HG03521 (cell line): ENCODE results near the gene RPA1.
A peak's percentile ranks its signal among the peaks of the same experiment; 100 is the strongest.
"Not testable (repeated sequence)": the region's sequence is repeated elsewhere in the genome, so short reads cannot be mapped to it uniquely, and the experiment has no call there.

Source experiments
- ATAC-seq: cut with Tn5 transposase; IDR thresholded peaks from one replicate; pipeline ENCODE4 v1.9.1; 2021; ENCODE audit warnings: mild to moderate bottlenecking, moderate library complexity; ENCODE audit not compliant: unreplicated experiment

RPA1 gene

DNA sequence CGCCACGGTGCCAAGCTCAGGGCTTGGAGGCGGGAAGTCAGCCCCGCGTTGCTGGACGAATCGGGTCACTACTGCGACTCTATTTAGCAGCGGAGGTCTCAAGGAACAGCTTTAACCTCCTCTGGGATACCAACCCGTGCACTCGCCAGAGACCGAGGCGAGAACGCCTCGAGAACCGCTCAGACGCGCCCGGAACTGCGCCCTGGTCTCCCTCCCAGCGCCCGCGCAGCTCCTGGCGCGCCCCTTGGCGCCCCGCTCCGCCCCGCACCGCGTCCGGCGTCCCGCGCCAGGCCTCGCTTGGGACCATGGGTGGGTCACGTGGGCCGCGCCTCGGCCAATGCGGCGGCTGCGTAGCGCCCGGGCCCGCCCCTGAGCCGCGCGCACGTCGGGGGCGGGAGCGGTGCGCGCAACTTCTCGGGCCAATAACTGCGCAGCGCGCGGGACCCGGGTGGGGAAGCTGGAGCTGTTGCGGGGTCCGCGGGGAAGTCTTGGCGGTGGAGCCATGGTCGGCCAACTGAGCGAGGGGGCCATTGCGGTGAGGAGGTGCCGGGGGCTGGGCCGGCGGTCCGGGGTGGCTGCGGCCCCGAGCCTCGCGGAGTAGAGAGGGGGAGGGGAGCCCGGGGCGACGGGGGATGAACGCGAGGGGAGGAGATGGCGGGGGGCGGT lies at the start of gene RPA1, which contains the start of gene SMYD4:
Gene RPA1, plus strand, starts transcription at position 414 of the 666 bp plus-strand sequence. Its CDS starts 89 bp downstream, at position 503.
Gene SMYD4, minus strand, starts transcription at position 311 of the 666 bp plus-strand sequence. CDS start 1,908 bp downstream, outside the sequence.
- ATAC-seq: peak; percentile 87

- no peak for ATAC-seq
These were observed 47.6 kb upstream of the RPA1 start for GRCh38 chr17:1782171-1782567.

- no peak for ATAC-seq
These were observed 46.5 kb upstream of the RPA1 start for GRCh38 chr17:1783271-1783670.

DNA sequence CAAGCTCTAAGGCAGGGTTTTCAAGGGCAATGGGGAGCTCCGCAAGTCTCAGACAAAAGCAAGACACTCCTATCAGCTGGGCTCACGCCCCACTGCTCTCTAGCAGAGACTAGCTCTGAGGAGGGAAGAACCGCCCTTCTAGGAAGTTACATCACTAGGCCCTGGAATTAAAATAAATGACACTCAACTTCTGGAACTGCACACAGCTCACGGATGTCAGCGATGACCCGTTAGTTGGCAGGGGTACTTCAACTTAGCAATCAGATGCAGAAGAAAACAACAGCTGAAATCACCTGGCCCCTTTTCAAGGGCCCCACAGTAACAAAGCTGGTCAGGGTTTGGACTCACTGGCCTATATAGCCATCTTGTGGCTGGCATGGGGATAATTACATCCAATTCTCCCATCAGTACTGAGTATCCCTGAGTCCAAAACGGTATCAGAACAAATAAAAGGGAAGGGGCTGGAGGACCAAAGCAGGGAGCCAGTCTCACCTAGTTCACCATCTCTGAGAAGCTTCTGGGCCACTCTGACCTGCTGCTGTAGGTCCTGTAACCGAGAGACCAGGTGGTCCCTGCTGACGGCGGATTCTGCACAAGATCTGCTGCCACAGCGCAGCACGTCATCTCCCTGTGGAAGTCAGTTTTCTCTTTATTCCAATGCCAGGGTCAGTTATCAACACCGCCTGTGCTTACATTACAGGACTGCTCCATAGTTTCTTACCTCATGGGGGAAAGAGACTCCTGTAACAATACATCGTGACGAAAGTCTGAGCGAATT lies 45.8 kb upstream of the RPA1 start:
- no peak for ATAC-seq

DNA sequence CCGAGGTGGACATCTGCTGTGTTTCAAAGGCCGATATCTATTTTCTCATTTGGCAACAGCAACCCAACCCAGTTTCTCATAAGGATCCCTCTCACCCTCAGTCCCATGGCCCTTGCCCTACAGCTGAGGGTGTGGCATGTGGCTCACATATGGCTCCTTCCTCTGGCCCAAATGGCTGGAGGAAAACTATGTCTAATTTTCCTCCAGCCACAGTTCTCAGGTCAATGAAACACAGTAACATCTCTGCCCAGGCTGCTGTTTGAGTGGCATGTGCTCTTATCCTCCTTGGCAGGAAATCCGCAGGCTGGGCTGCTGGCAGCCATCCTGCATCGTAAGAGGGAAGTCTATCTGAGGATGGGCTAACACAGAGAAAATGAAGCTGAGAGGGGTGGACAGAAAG lies 43.9 kb upstream of the RPA1 start:
- ATAC-seq: no peak

DNA sequence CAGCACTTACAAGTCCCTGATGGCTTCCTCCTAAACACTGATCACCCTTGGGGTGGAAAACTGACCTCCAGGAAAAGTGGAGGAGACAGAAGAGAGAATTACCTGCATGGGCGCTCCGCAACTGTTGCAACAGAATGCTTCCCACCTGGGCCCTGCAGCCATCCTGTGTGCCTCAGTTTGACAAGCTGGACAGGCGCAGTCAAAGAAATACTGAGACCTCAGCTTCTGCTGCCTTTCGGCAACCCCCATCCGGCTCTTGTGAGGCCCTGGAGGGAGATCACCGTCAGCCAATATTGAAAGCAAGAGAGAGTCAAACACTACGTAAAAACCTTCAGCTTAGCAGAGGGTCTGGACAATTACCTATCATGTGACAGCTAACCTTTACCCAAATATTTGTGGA lies 43.1 kb upstream of the RPA1 start:
- ATAC-seq: no peak

GRCh38 chr17:1787301-1787902 lies 42.4 kb upstream of the RPA1 start:
- no peak for ATAC-seq

- ATAC-seq: no peak
These were observed 39.9 kb upstream of the RPA1 start for GRCh38 chr17:1789936-1790335.

DNA sequence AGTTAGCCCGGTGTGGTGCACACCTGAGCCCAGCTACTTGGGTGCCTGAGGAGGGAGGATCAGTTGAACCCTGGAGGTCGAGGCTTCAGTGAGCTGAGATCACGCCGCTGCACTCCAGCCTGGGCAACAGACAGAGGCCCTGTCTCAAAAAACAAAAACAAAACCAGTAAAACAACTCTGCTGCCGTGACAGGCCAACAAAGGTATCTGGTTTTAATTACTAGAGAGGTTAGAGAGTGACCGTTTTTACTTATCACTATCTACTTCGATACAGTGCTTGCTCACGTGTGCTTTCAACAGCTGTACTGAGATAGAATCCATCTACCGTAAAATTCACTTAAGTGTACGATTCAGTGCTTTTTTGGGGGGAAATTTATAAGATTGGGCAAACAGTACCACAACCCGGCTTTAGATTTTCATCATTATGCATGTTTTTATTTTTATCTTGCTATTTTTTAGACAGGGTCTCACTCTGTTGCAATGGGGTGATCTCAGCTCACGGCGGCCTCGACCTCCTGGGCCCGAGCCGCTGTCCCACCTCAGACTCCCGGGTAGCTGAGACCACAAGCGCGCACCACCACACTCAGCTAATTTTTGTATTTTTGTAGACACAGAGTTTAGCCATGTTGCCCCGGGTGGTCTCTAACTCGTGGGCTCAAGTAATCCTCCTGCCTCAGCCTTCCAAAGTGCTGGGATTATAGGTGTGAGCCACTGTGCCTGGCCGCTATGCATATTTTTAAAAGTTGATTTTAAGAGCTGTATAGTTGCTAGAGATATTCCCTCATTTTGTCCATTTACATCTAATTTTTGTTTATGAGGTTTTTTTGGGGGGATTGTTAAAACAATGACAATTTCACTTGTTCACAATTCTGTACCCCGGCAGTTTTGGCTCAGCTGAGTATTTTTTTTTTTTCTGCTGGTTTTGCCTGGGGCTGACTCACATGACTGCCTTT lies 37.0 kb upstream of the RPA1 start:
- ATAC-seq: no peak

DNA sequence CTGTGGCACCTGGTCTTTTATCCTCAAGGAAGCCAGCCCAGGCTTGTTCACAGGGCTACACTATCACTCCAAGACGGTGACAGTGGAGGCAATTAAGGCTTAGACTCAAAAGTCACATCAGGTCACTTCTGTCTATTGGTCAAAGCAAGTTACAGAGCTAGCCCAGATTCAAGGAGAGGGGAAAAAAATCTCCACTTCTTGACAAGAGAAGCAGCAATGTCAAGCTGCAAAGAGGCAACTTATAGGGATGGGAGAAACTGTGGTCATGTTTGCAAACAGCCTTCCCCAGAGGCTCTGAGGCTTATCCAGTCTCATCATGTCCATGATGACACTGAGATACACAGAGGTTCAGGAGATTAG lies 36.4 kb upstream of the RPA1 start:
- no peak for ATAC-seq

DNA sequence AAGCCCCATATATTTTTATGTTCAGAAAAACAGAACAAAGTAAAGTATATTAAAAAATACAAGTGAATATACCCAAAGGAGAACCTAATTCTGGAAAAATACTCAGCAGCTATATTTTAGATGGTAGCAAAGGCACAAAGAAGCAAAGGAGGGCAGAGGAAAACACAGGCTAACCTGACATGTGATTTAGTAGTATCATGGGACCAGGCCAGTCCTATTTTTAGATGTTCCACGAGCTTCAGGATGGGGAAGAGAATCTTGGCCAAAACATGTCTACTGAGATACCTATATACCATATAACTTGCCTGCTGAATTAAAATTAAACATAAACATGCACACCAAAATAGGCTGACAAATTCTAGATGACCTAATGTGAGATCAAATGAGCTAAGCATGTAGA lies 33.0 kb upstream of the RPA1 start:
- no peak for ATAC-seq

DNA sequence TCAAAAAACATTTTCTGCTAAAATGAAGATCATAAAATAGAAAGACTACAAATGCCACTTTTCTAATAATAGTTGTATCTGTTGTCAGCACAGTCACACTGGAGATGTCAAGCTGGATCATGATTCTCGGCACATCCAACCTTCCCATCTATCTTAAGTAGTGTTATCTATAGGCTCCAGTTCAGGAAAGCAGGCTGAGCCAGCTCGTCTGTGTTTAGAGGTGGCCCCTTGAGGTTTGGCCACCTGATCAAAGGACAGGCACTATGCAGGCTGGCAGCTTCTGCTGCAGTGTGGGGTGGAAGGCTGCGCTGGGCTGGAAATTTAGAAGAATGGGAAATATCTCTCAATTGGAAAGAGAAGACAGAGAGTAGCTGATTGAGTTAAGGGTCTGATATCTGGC lies 32.5 kb upstream of the RPA1 start:
- ATAC-seq: no peak

GRCh38 chr17:1797846-1798245 lies 32.0 kb upstream of the RPA1 start:
- not testable (repeated sequence) for ATAC-seq

DNA sequence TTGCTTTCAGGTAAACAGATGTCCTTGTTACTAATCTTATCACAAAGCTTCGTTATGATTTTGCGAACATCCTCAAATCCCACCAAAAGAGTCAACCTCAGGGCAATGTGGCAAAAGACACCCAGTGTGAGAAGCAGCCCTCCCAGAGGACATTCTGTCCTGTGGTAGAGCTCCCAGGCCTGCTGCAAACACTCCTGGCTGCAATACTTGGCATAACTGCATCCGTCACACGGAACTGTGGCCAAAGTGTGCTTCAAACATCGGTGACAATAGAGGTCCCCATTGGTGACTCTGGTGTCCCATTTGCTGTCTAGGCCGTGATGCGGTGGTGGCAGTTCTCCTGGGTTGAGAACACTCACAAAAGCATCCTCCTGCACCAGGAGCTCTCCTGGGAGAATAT lies 29.6 kb upstream of the RPA1 start:
- ATAC-seq: no peak

DNA sequence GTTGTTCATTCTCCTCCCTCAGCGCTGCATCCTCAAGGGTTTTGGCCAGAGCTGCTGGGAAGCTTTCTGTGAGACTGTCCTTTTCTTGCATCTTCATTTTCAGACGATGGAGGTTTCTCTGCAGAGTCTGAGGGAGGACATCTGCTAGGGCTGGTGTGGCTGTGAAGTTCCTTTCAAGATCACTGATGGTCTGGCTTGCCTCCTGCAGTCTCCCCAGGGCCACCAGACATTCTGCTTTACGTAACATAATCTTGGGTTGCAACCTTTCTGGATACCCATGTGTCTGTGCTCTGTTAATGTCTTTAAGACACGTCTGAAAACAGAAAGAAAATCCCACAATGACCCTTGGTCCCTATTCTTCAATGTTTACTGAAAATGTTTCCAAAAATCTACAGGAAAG lies 29.1 kb upstream of the RPA1 start:
- no peak for ATAC-seq

GRCh38 chr17:1802429-1802828 lies 27.4 kb upstream of the RPA1 start:
- no peak for ATAC-seq

DNA sequence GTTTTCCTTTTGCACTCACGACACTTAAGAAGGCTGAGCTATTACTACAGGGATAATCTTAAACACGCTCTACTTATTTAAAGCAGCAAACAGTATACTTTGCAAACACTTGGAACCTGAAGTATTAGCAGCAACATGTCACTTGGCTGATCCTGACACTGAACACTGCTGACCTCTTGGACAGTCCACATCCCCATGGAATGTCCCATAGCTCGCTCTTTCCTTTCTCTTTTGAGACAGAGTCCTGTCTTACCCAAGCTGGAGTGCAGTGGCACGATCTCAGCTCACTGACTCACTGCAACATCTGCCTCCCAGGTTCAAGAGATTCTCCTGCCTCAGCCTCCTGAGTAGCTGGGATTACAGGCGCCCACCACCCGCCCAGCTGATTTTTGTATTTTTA lies 26.5 kb upstream of the RPA1 start:
- ATAC-seq: no peak

DNA sequence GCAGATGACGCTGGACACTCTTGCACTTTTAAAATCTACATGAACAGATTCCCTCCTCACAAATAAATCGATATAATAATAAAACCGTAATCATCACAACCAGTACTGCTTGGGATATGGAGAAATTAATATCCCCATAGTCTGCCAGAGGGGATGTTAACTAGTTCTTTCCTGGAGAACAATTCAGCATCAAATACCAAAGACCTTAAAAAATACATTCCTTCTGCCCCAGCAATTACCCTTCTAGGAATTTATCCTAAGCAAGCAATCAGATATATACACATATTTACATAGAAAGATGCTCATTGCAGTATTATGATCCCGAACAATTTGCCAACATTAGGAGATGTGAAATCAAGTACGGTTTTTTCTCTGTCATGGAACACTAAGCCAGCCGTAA lies 21.9 kb upstream of the RPA1 start:
- no peak for ATAC-seq

- ATAC-seq: no peak
These were observed 21.2 kb upstream of the RPA1 start for GRCh38 chr17:1808644-1809043.

DNA sequence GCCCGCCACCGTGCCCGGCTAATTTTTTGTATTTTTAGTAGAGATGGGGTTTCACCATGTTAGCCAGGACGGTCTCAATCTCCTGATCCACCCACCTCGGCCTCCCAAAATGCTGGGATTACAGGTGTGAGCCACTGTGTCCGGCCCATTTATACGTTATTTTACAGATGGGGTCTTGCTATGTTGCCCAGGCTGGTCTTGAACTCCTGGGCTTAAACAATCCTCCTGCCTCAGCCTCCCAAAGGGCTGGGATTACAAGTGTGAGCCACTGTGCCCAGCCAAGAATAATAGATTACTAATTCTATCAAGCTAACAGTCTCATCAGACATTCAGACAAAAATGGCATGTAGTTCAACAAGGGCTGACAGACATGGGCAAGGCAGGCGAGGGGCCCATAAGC lies 20.0 kb upstream of the RPA1 start:
- not testable (repeated sequence) for ATAC-seq
